Common myeloid progenitor, CD34-positive (primary cell): ENCODE data around the gene ZNF487.
A peak's percentile ranks its signal among the peaks of the same experiment; 100 is the strongest.
"Not testable (repeated sequence)": the region's sequence is repeated elsewhere in the genome, so short reads cannot be mapped to it uniquely, and the experiment has no call there.

Experiments
- CTCF ChIA-PET: fragments of 350-600 bp; sonication (Branson Sonifier 250); formaldehyde crosslinking; loops from one replicate; lab custom pipeline; 2021; ENCODE audit warnings: antibody characterized with exemption; lab: Charles Lee
- POLR2A ChIA-PET: fragments of 350-600 bp; sonication (Branson Sonifier 250); formaldehyde crosslinking; loops from one replicate; lab custom pipeline; 2021; ENCODE audit warnings: antibody characterized with exemption; lab: Charles Lee
- DNase-seq, 3 donors: peaks; one replicate each; pipeline versions ENCODE4 v3.0.0 to v3.0.0-alpha.2; 2013
- H3K27ac ChIP-seq, 2 experiments: 1 replicate in 1 of 2; 2 replicates in 1 of 2; pipeline ENCODE4 v1.7.0; 2013; ENCODE audit warnings: inconsistent platforms in 2 of 2, low read length in 2 of 2, mild to moderate bottlenecking in 2 of 2, low read depth in 1 of 2, moderate library complexity in 1 of 2; ENCODE audit not compliant: severe bottlenecking in 2 of 2, insufficient read depth in 1 of 2, poor library complexity in 1 of 2
- H3K27me3 ChIP-seq, 5 experiments: replicated peaks in 2 of 5; 1 replicate in 3 of 5; 2 replicates in 2 of 5; pipeline versions ENCODE4 v1.6.1 to v1.7.0; 2013; ENCODE audit warnings: low read length in 4 of 5, mild to moderate bottlenecking in 2 of 5, moderate library complexity in 2 of 5, inconsistent platforms in 1 of 5; ENCODE audit not compliant: insufficient read depth in 5 of 5, control insufficient read depth in 4 of 5
- H3K36me3 ChIP-seq, 4 experiments: 1 replicate in 2 of 4; 2 replicates in 2 of 4; pipeline versions ENCODE4 v1.6.1 to v1.7.0; 2013; ENCODE audit warnings: low read length in 3 of 4, control low read depth in 1 of 4, mild to moderate bottlenecking in 1 of 4; ENCODE audit not compliant: control insufficient read depth in 4 of 4, insufficient read depth in 4 of 4
- H3K4me1 ChIP-seq, 4 experiments: 1 replicate in 3 of 4; 2 replicates in 1 of 4; pipeline versions ENCODE4 v1.6.1 to v1.7.1; 2013; ENCODE audit warnings: low read length in 3 of 4, mild to moderate bottlenecking in 3 of 4, control low read depth in 1 of 4, inconsistent platforms in 1 of 4, moderate library complexity in 1 of 4; ENCODE audit not compliant: control insufficient read depth in 4 of 4, insufficient read depth in 4 of 4; ENCODE audit errors: control extremely low read depth in 1 of 4
- H3K4me3 ChIP-seq, 7 experiments: 1 replicate in 4 of 7; 2 replicates in 3 of 7; pipeline versions ENCODE4 v1.5.1 to v1.7.0; 2013; ENCODE audit warnings: mild to moderate bottlenecking in 7 of 7, low read length in 6 of 7, moderate library complexity in 6 of 7, inconsistent platforms in 2 of 7, low read depth in 2 of 7, control low read depth in 1 of 7; ENCODE audit not compliant: insufficient read depth in 4 of 7, control insufficient read depth in 1 of 7; ENCODE audit errors: extremely low read depth in 1 of 7
- H3K9me3 ChIP-seq, 5 experiments: 1 replicate in 4 of 5; 2 replicates in 1 of 5; pipeline versions ENCODE4 v1.6.1 to v1.7.1; 2013; ENCODE audit warnings: low read length in 4 of 5, mild to moderate bottlenecking in 2 of 5, inconsistent platforms in 1 of 5, low read depth in 1 of 5, moderate library complexity in 1 of 5; ENCODE audit not compliant: control insufficient read depth in 4 of 5, insufficient read depth in 2 of 5; ENCODE audit errors: control extremely low read depth in 1 of 5
- WGBS: methylation state at CpG from one replicate; pipeline ENCODE4 v1.1.5; 2013; ENCODE audit not compliant: insufficient coverage; 5-methylcytosine and 5-hydroxymethylcytosine counted together

The ZNF487 gene

DNA sequence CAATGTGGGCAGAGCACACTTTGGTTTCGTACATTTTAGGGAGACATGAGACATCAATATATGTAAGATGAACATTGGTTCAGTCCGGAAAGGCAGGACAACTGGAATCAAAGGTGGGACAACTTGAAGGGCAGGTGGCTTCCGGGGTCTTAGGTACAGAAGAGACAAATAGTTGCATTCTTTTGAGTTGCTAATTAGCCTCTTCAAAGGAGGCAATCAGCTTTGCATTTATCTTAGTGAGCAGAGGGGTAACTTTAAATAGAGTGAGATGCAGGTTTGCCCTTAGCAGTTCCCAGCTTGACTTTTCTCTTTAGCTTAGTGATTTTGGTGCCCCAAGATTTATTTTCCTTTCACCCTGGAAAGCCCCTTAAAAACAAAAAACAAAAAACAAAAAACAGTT, 21.3 kb downstream of the ZNF487 start:
- ChIA-PET POLR2A (no interaction called here), CTCF (interaction anchor here (0.6 to 1.8 kb wide), 5 partner anchors 22 to 256 kb away, joined by 3 to 7 read pairs (median 3); partner anchors contain the start of gene ZNF487)
- no peak for DNase-seq
- Histone ChIP-seq H3K27me3 (no peaks in the 10 kb centered on the region), H3K36me3 (no peaks in the 10 kb centered on the region), H3K9me3 (no peaks in the 10 kb centered on the region), H3K4me1 (peaks cover 9 to 28% (median 20%) of the 10 kb centered on the region in 4 experiments), H3K4me3 (no peak overlapping the region), H3K27ac (no peak overlapping the region)
- 97% methylated on average over 3 of the region's 3 CpGs for WGBS

GRCh38 chr10:43461950-43462349, 25.0 kb downstream of the ZNF487 start:
- ChIA-PET CTCF (interaction anchor here (1.2 to 2.6 kb wide), 8 partner anchors 12 to 256 kb away, joined by 3 to 13 read pairs (median 6); no protein-coding TSS in a partner anchor), POLR2A (interaction anchor here (0.6 kb wide), 2 partner anchors 68 to 478 kb away, joined by 3 read pairs; no protein-coding TSS in a partner anchor)
- Histone ChIP-seq H3K36me3 (no peaks in the 10 kb centered on the region), H3K4me1 (peaks cover 0 to 2% (median under 1%) of the 10 kb centered on the region in 4 experiments), H3K9me3 (no peaks in the 10 kb centered on the region), H3K27ac (no peak overlapping the region), H3K27me3 (no peaks in the 10 kb centered on the region), H3K4me3 (no peak overlapping the region)
- 6% methylated on average over 2 of the region's 5 CpGs for WGBS
- peak; percentile 83 to 93 (median 89) for DNase-seq

DNA sequence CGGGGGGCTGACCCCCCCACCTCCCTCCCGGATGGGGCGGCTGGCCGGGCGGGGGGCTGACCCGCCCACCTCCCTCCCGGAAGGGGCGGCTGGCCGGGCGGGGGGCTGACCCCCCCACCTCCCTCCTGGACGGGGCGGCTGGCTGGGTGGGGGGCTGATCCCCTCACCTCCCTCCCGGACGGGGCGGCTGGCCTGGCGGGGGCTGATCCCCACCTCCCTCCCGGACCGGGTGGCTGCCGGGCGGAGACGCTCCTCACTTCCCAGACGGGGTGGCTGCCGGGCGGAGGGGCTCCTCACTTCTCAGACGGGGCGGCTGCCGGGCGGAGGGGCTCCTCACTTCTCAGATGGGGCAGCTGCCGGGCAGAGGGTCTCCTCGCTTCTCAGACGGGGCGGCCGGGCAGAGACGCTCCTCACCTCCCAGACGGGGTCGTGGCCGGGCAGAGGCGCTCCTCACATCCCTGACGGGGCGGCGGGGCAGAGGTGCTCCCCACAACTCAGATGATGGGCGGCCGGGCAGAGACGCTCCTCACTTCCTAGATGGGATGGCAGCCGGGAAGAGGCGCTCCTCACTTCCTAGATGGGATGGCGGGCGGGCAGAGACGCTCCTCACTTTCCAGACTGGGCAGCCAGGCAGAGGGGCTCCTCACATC, 28.3 kb downstream of the ZNF487 start:
- H3K4me1 ChIP-seq, CTCF ChIA-PET, DNase-seq, H3K9me3 ChIP-seq, H3K27ac ChIP-seq, POLR2A ChIA-PET, H3K27me3 ChIP-seq, H3K4me3 ChIP-seq, H3K36me3 ChIP-seq: not testable (repeated sequence)
- WGBS = 91% methylated on average over 16 of the region's 49 CpGs

GRCh38 chr10:43465736-43466120, 28.8 kb downstream of the ZNF487 start:
- POLR2A ChIA-PET = interaction anchor here (0.7 kb wide), 1 partner anchor 164 kb away, joined by 4 read pairs; no protein-coding TSS in a partner anchor
- DNase-seq, H3K27ac ChIP-seq, CTCF ChIA-PET, H3K4me3 ChIP-seq, H3K36me3 ChIP-seq, H3K4me1 ChIP-seq, H3K9me3 ChIP-seq, H3K27me3 ChIP-seq: not testable (repeated sequence)
- 98% methylated on average over 13 of the region's 24 CpGs for WGBS

GRCh38 chr10:43471146-43471545, 34.2 kb downstream of the ZNF487 start:
- POLR2A ChIA-PET = no interaction called here

DNA sequence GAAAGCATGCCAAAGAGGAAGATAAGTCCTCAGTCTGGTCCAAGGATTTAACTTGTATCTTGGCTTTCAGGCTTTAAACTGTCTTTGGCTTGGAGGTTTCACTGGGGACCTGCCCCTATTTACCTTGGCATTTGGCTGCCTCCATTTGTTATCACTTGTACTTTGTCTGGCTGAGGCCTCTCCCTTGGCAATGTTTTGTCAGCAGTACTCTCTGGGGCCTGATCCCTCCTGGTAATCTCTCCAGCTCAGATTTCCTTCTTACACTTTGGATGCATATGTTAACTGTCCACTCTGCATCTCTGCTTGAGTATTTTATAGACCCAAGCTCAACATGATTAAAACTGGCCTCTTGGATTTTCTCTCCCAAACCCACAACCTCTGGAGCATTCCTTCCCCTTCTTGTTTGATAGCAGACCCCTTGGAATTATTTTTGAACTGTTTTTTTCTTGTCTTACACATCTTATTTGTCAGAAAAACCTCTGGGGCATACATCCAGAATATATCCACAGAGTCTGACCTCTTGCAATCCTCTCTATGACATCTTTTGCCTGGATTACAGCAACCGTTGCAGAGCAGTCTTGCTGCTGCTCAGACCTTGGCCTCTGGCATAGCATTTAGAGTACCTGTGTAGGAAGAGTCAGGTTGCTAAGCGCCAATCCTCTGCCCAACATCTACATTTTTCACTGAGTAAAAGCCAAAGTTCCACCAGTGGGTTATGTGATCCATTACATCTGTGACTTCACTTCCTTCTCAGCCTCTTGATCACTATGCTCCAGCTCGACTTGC, 35.2 kb downstream of the ZNF487 start:
- ChIA-PET POLR2A (no interaction called here), CTCF (no interaction called here)
- H3K4me1 ChIP-seq = no peaks in the 10 kb centered on the region
- no peaks in the 10 kb centered on the region for H3K9me3 ChIP-seq
- DNase-seq = no peak
- no peaks in the 10 kb centered on the region for H3K36me3 ChIP-seq
- H3K4me3 ChIP-seq = no peak overlapping the region
- H3K27me3 ChIP-seq = no peaks in the 10 kb centered on the region
- no peak overlapping the region for H3K27ac ChIP-seq
- WGBS = 100% methylated on average over 2 of the region's 3 CpGs

More at GRCh38 chr10:43471146-43471545, 34.2 kb downstream of the ZNF487 start:
- Histone ChIP-seq H3K27me3 (no peaks in the 10 kb centered on the region), H3K36me3 (no peaks in the 10 kb centered on the region), H3K27ac (no peak overlapping the region), H3K4me1 (no peaks in the 10 kb centered on the region), H3K4me3 (no peak overlapping the region), H3K9me3 (no peaks in the 10 kb centered on the region)
- CTCF ChIA-PET = no interaction called here
- DNase-seq = no peak
- WGBS = over 99% methylated on average over 14 of the region's 14 CpGs

DNA sequence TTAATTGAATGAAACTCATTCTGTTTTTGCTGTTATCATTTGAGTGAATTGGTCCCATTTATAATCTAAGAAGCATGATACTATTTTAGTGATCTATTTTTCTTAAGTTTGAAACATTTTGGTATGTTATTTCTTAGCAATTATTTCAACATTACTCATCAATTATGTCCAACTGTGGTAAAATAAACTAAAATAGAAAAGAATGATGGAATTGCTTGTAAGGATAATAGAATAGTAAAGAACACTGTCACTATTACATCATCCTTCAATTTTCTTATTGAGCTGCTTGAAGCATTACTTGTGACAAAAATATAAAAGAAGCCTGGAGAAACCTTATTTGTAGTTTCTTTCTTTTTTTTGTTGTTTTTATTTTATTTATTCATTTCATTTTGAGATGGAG, 42.4 kb downstream of the ZNF487 start:
- Histone ChIP-seq H3K4me1 (no peaks in the 10 kb centered on the region), H3K27ac (no peak overlapping the region), H3K27me3 (no peaks in the 10 kb centered on the region), H3K4me3 (no peak overlapping the region), H3K36me3 (peaks cover 0 to 4% (median 0%) of the 10 kb centered on the region in 4 experiments), H3K9me3 (peaks cover 5 to 26% (median 16%) of the 10 kb centered on the region in 5 experiments)
- no peak for DNase-seq
- ChIA-PET CTCF (no interaction called here), POLR2A (no interaction called here)
